ENCODE measurements around the gene MS4A3.
"Not testable (repeated sequence)": the region's sequence is repeated elsewhere in the genome, so short reads cannot be mapped to it uniquely, and the experiment has no call there.

Gene MS4A3

GRCh38 chr11:60065801-60066200, 9.3 kb downstream of the MS4A3 start:
- H3K4me1 ChIP-seq (ENCODE audit: control insufficient read depth in 1 of 2, insufficient read depth in 2 of 2, low read length in 2 of 2), result no peaks in the 10 kb centered on the region
- H3K4me3 ChIP-seq (ENCODE audit: low read depth in 1 of 2, low read length in 2 of 2), result no peak overlapping the region
- no peak overlapping the region for H3K27ac ChIP-seq (ENCODE audit: low read length)
- H3K36me3 ChIP-seq (ENCODE audit: control insufficient read depth in 1 of 2, insufficient read depth in 2 of 2, low read length in 2 of 2), result no peaks in the 10 kb centered on the region
- no peaks in the 10 kb centered on the region for H3K9me3 ChIP-seq (ENCODE audit: control insufficient read depth in 1 of 2, low read length in 2 of 2)
- no peaks in the 10 kb centered on the region for H3K27me3 ChIP-seq (ENCODE audit: low read depth, low read length)

- H3K36me3 ChIP-seq (ENCODE audit: control insufficient read depth in 1 of 2, insufficient read depth in 2 of 2, low read length in 2 of 2), result no peaks in the 10 kb centered on the region
- no peak overlapping the region for H3K4me3 ChIP-seq (ENCODE audit: low read depth in 1 of 2, low read length in 2 of 2)
- no peaks in the 10 kb centered on the region for H3K27me3 ChIP-seq (ENCODE audit: low read depth, low read length)
- H3K9me3 ChIP-seq (ENCODE audit: control insufficient read depth in 1 of 2, low read length in 2 of 2), result no peaks in the 10 kb centered on the region
- H3K4me1 ChIP-seq (ENCODE audit: control insufficient read depth in 1 of 2, insufficient read depth in 2 of 2, low read length in 2 of 2), result no peaks in the 10 kb centered on the region
- H3K27ac ChIP-seq (ENCODE audit: low read length), result no peak overlapping the region
Observed at GRCh38 chr11:60069450-60069849, 13.0 kb downstream of the MS4A3 start.

- not testable (repeated sequence) for H3K27me3 ChIP-seq (ENCODE audit: low read depth, low read length); H3K36me3 ChIP-seq (ENCODE audit: control insufficient read depth in 1 of 2, insufficient read depth in 2 of 2, low read length in 2 of 2); H3K4me1 ChIP-seq (ENCODE audit: control insufficient read depth in 1 of 2, insufficient read depth in 2 of 2, low read length in 2 of 2); H3K9me3 ChIP-seq (ENCODE audit: control insufficient read depth in 1 of 2, low read length in 2 of 2); H3K27ac ChIP-seq (ENCODE audit: low read length); H3K4me3 ChIP-seq (ENCODE audit: low read depth in 1 of 2, low read length in 2 of 2)
Observed at GRCh38 chr11:60071644-60072043, 15.2 kb downstream of the MS4A3 start.

- H3K36me3 ChIP-seq (ENCODE audit: control insufficient read depth in 1 of 2, insufficient read depth in 2 of 2, low read length in 2 of 2), result no peaks in the 10 kb centered on the region
- no peaks in the 10 kb centered on the region for H3K27me3 ChIP-seq (ENCODE audit: low read depth, low read length)
- no peak overlapping the region for H3K27ac ChIP-seq (ENCODE audit: low read length)
- no peaks in the 10 kb centered on the region for H3K4me1 ChIP-seq (ENCODE audit: control insufficient read depth in 1 of 2, insufficient read depth in 2 of 2, low read length in 2 of 2)
- H3K9me3 ChIP-seq (ENCODE audit: control insufficient read depth in 1 of 2, low read length in 2 of 2), result no peaks in the 10 kb centered on the region
- no peak overlapping the region for H3K4me3 ChIP-seq (ENCODE audit: low read depth in 1 of 2, low read length in 2 of 2)
Observed at GRCh38 chr11:60077216-60077817, 20.9 kb downstream of the MS4A3 start.

- H3K9me3 ChIP-seq (ENCODE audit: control insufficient read depth in 1 of 2, low read length in 2 of 2), result no peaks in the 10 kb centered on the region
- H3K4me1 ChIP-seq (ENCODE audit: control insufficient read depth in 1 of 2, insufficient read depth in 2 of 2, low read length in 2 of 2), result no peaks in the 10 kb centered on the region
- H3K4me3 ChIP-seq (ENCODE audit: low read depth in 1 of 2, low read length in 2 of 2), result no peak overlapping the region
- H3K27me3 ChIP-seq (ENCODE audit: low read depth, low read length), result no peaks in the 10 kb centered on the region
- H3K27ac ChIP-seq (ENCODE audit: low read length), result no peak overlapping the region
- H3K36me3 ChIP-seq (ENCODE audit: control insufficient read depth in 1 of 2, insufficient read depth in 2 of 2, low read length in 2 of 2), result no peaks in the 10 kb centered on the region
Observed at GRCh38 chr11:60077981-60078380, 21.5 kb downstream of the MS4A3 start.

- no peak overlapping the region for H3K4me3 ChIP-seq (ENCODE audit: low read depth in 1 of 2, low read length in 2 of 2)
- H3K36me3 ChIP-seq (ENCODE audit: control insufficient read depth in 1 of 2, insufficient read depth in 2 of 2, low read length in 2 of 2), result no peaks in the 10 kb centered on the region
- H3K27me3 ChIP-seq (ENCODE audit: low read depth, low read length), result no peaks in the 10 kb centered on the region
- H3K27ac ChIP-seq (ENCODE audit: low read length), result no peak overlapping the region
- no peaks in the 10 kb centered on the region for H3K4me1 ChIP-seq (ENCODE audit: control insufficient read depth in 1 of 2, insufficient read depth in 2 of 2, low read length in 2 of 2)
- H3K9me3 ChIP-seq (ENCODE audit: control insufficient read depth in 1 of 2, low read length in 2 of 2), result no peaks in the 10 kb centered on the region
Observed at GRCh38 chr11:60078745-60079144, 22.3 kb downstream of the MS4A3 start.

GRCh38 chr11:60080535-60080934, 24.1 kb downstream of the MS4A3 start:
- H3K4me1 ChIP-seq (ENCODE audit: control insufficient read depth in 1 of 2, insufficient read depth in 2 of 2, low read length in 2 of 2), result no peaks in the 10 kb centered on the region
- H3K27ac ChIP-seq (ENCODE audit: low read length), result no peak overlapping the region
- H3K36me3 ChIP-seq (ENCODE audit: control insufficient read depth in 1 of 2, insufficient read depth in 2 of 2, low read length in 2 of 2), result no peaks in the 10 kb centered on the region
- no peaks in the 10 kb centered on the region for H3K27me3 ChIP-seq (ENCODE audit: low read depth, low read length)
- H3K9me3 ChIP-seq (ENCODE audit: control insufficient read depth in 1 of 2, low read length in 2 of 2), result no peaks in the 10 kb centered on the region
- no peak overlapping the region for H3K4me3 ChIP-seq (ENCODE audit: low read depth in 1 of 2, low read length in 2 of 2)

- no peak overlapping the region for H3K4me3 ChIP-seq (ENCODE audit: low read depth in 1 of 2, low read length in 2 of 2)
- H3K27me3 ChIP-seq (ENCODE audit: low read depth, low read length), result no peaks in the 10 kb centered on the region
- H3K9me3 ChIP-seq (ENCODE audit: control insufficient read depth in 1 of 2, low read length in 2 of 2), result no peaks in the 10 kb centered on the region
- no peak overlapping the region for H3K27ac ChIP-seq (ENCODE audit: low read length)
- H3K36me3 ChIP-seq (ENCODE audit: control insufficient read depth in 1 of 2, insufficient read depth in 2 of 2, low read length in 2 of 2), result no peaks in the 10 kb centered on the region
- no peaks in the 10 kb centered on the region for H3K4me1 ChIP-seq (ENCODE audit: control insufficient read depth in 1 of 2, insufficient read depth in 2 of 2, low read length in 2 of 2)
Observed at GRCh38 chr11:60084631-60085273, 28.3 kb downstream of the MS4A3 start.

- Histone ChIP-seq H3K27me3 (ENCODE audit: low read depth, low read length) (no peaks in the 10 kb centered on the region), H3K4me3 (ENCODE audit: low read depth in 1 of 2, low read length in 2 of 2) (no peak overlapping the region), H3K27ac (ENCODE audit: low read length) (no peak overlapping the region), H3K9me3 (ENCODE audit: control insufficient read depth in 1 of 2, low read length in 2 of 2) (no peaks in the 10 kb centered on the region), H3K4me1 (ENCODE audit: control insufficient read depth in 1 of 2, insufficient read depth in 2 of 2, low read length in 2 of 2) (no peaks in the 10 kb centered on the region), H3K36me3 (ENCODE audit: control insufficient read depth in 1 of 2, insufficient read depth in 2 of 2, low read length in 2 of 2) (no peaks in the 10 kb centered on the region)
Observed at GRCh38 chr11:60085909-60086308, 29.4 kb downstream of the MS4A3 start.

- Histone ChIP-seq H3K36me3 (ENCODE audit: control insufficient read depth in 1 of 2, insufficient read depth in 2 of 2, low read length in 2 of 2) (no peaks in the 10 kb centered on the region), H3K27me3 (ENCODE audit: low read depth, low read length) (no peaks in the 10 kb centered on the region), H3K27ac (ENCODE audit: low read length) (no peak overlapping the region), H3K4me3 (ENCODE audit: low read depth in 1 of 2, low read length in 2 of 2) (no peak overlapping the region), H3K4me1 (ENCODE audit: control insufficient read depth in 1 of 2, insufficient read depth in 2 of 2, low read length in 2 of 2) (no peaks in the 10 kb centered on the region), H3K9me3 (ENCODE audit: control insufficient read depth in 1 of 2, low read length in 2 of 2) (no peaks in the 10 kb centered on the region)
Observed at GRCh38 chr11:60087239-60087638, 30.8 kb downstream of the MS4A3 start.

GRCh38 chr11:60088364-60088763, 31.9 kb downstream of the MS4A3 start, which contains the start of gene MS4A2:
MS4A2 (plus strand) TSS chr11:60088664; CDS start chr11:60088766, 102 bp downstream.
- H3K4me1 ChIP-seq (ENCODE audit: control insufficient read depth in 1 of 2, insufficient read depth in 2 of 2, low read length in 2 of 2), result no peaks in the 10 kb centered on the region
- H3K4me3 ChIP-seq (ENCODE audit: low read depth in 1 of 2, low read length in 2 of 2), result no peak within 1 kb of the TSS
- no peaks in the 10 kb centered on the region for H3K27me3 ChIP-seq (ENCODE audit: low read depth, low read length)

More at GRCh38 chr11:60088364-60088763, 31.9 kb downstream of the MS4A3 start, which contains the start of gene MS4A2:
- Histone ChIP-seq H3K36me3 (ENCODE audit: control insufficient read depth in 1 of 2, insufficient read depth in 2 of 2, low read length in 2 of 2) (no peaks in the 10 kb centered on the region), H3K9me3 (ENCODE audit: control insufficient read depth in 1 of 2, low read length in 2 of 2) (no peaks in the 10 kb centered on the region), H3K27ac (ENCODE audit: low read length) (no peak within 1 kb of the TSS)
